Smooth muscle cell (in vitro differentiated cells): ENCODE data around the gene JOSD2. TPM values are rescaled to one million over a fixed set of nuclear protein-coding genes. Genes with fewer than 3 reads are reported as not detected.

Experiments used
- DNase-seq: peaks from one replicate; lab custom pipeline; 2025; ENCODE audit not compliant: unreplicated experiment; lab: John Stamatoyannopoulos, UW
- H2AFZ ChIP-seq: fragments of 200-600 bp; sonication (generic); 2 replicates; pipeline ENCODE4 v1.6.0; 2016; ENCODE audit warnings: antibody characterized with exemption, low read depth, mild to moderate bottlenecking
- H3F3A ChIP-seq: fragments of 200-600 bp; sonication (generic); 2 replicates; pipeline ENCODE4 v1.6.0; 2017; ENCODE audit warnings: antibody characterized with exemption, low read depth
- H3K27ac ChIP-seq: fragments of 200-600 bp; sonication (generic); 2 replicates; pipeline ENCODE4 v1.5.1; 2016; ENCODE audit warnings: low read depth, mild to moderate bottlenecking
- H3K27me3 ChIP-seq: fragments of 200-600 bp; sonication (generic); 2 replicates; pipeline ENCODE4 v1.6.1; 2016; ENCODE audit warnings: low read depth, mild to moderate bottlenecking
- H3K36me3 ChIP-seq: fragments of 200-600 bp; sonication (generic); 2 replicates; pipeline ENCODE4 v1.5.1; 2016; ENCODE audit warnings: low read depth
- H3K4me1 ChIP-seq: fragments of 200-600 bp; sonication (generic); 2 replicates; pipeline ENCODE4 v1.5.1; 2016; ENCODE audit warnings: low read depth
- H3K4me2 ChIP-seq: fragments of 200-600 bp; sonication (generic); 2 replicates; pipeline ENCODE4 v1.6.0; 2016; ENCODE audit warnings: mild to moderate bottlenecking
- H3K4me3 ChIP-seq: fragments of 200-600 bp; sonication (generic); 2 replicates; pipeline ENCODE4 v1.5.1; 2016; ENCODE audit warnings: mild to moderate bottlenecking
- H3K79me2 ChIP-seq: fragments of 200-600 bp; sonication (generic); 2 replicates; pipeline ENCODE4 v1.6.0; 2016; ENCODE audit warnings: low read depth, mild to moderate bottlenecking
- H3K9ac ChIP-seq: fragments of 200-600 bp; sonication (generic); 2 replicates; pipeline ENCODE4 v1.6.0; 2016; ENCODE audit warnings: low read depth
- H3K9me3 ChIP-seq: fragments of 200-600 bp; sonication (generic); replicated peaks from 2 replicates; pipeline ENCODE4 v1.5.1; 2016; ENCODE audit warnings: low read depth
- H4K20me1 ChIP-seq: fragments of 200-600 bp; sonication (generic); 2 replicates; pipeline ENCODE4 v1.6.0; 2016; ENCODE audit warnings: low read depth
- CTCF ChIP-seq: fragments of 200-600 bp; sonication (generic); IDR thresholded peaks from 2 replicates; pipeline ENCODE4 v1.5.1; 2017; ENCODE audit warnings: borderline replicate concordance, mild to moderate bottlenecking, antibody characterized with exemption; ENCODE audit not compliant: insufficient read depth, poor library complexity, severe bottlenecking
- WGBS: methylation state at CpG from one replicate; pipeline ENCODE4 v1.1.7; 2016; ENCODE audit warnings: low lambda C conversion rate; 5-methylcytosine and 5-hydroxymethylcytosine counted together
- polyA plus RNA-seq: library from polyadenylated mRNA; unstranded; fragments of >200 nt; fragmentation: Nextera tagmentation; extraction: Ambion mirVana; gene quantifications from 2 replicates; pipeline ENCODE4 v1.2.1, GENCODE V29; 2016
- total RNA-seq: library from RNA; depleted of rRNA; stranded (reverse); fragments of >200 nt; gene quantifications from 2 replicates; pipeline ENCODE4 v1.2.3, GENCODE V29; 2014

JOSD2 gene
- total and polyA plus RNA-seq, 2 experiments from 2014 or later, result 17.1 to 77.6 TPM

- H3K4me1 ChIP-seq, result no peaks in the 10 kb centered on the region
- H2AFZ ChIP-seq, result no peak overlapping the region
- no peaks in the 10 kb centered on the region for H3K79me2 ChIP-seq
- no peak overlapping the region for H3K4me2 ChIP-seq
- no peak overlapping the region for H3K4me3 ChIP-seq
- H3K9ac ChIP-seq, result no peak overlapping the region
- H3K9me3 ChIP-seq, result no peaks in the 10 kb centered on the region
- TF ChIP-seq CTCF, result no peak
- no peak overlapping the region for H3K27ac ChIP-seq
- H3K36me3 ChIP-seq, result no peaks in the 10 kb centered on the region
- no peaks in the 10 kb centered on the region for H3F3A ChIP-seq
- 97% methylated on average over 40 of the region's 40 CpGs for WGBS
- no peaks in the 10 kb centered on the region for H3K27me3 ChIP-seq
- DNase-seq, result no peak
- H4K20me1 ChIP-seq, result no peaks in the 10 kb centered on the region
These were observed 8.1 kb upstream of the JOSD2 start for GRCh38 chr19:50519006-50519575.

- H3K27me3 ChIP-seq, result no peaks in the 10 kb centered on the region
- 94% methylated on average over 74 of the region's 87 CpGs for WGBS
- no peak overlapping the region for H2AFZ ChIP-seq
- H3K36me3 ChIP-seq, result no peaks in the 10 kb centered on the region
- H3K4me2 ChIP-seq, result no peak overlapping the region
- H3K4me1 ChIP-seq, result no peaks in the 10 kb centered on the region
- H3K9ac ChIP-seq, result no peak overlapping the region
- peak; percentile 11 for TF ChIP-seq CTCF
- no peak overlapping the region for H3K27ac ChIP-seq
- no peaks in the 10 kb centered on the region for H3K9me3 ChIP-seq
- no peak for DNase-seq
- H4K20me1 ChIP-seq, result no peaks in the 10 kb centered on the region
- H3K79me2 ChIP-seq, result no peaks in the 10 kb centered on the region
- H3K4me3 ChIP-seq, result no peak overlapping the region
- H3F3A ChIP-seq, result no peaks in the 10 kb centered on the region
These were observed 7.4 kb upstream of the JOSD2 start for GRCh38 chr19:50518091-50519005.

GRCh38 chr19:50517704-50518075 lies 6.7 kb upstream of the JOSD2 start:
- no peaks in the 10 kb centered on the region for H4K20me1 ChIP-seq
- H3K27me3 ChIP-seq, result no peaks in the 10 kb centered on the region
- no peaks in the 10 kb centered on the region for H3F3A ChIP-seq
- H3K36me3 ChIP-seq, result no peaks in the 10 kb centered on the region
- H3K4me3 ChIP-seq, result no peak overlapping the region
- H3K4me1 ChIP-seq, result no peaks in the 10 kb centered on the region
- no peaks in the 10 kb centered on the region for H3K9me3 ChIP-seq
- TF ChIP-seq CTCF, result no peak
- DNase-seq, result no peak
- no peaks in the 10 kb centered on the region for H3K79me2 ChIP-seq
- H3K27ac ChIP-seq, result no peak overlapping the region
- no peak overlapping the region for H2AFZ ChIP-seq
- H3K9ac ChIP-seq, result no peak overlapping the region
- WGBS, result 98% methylated on average over 36 of the region's 37 CpGs
- no peak overlapping the region for H3K4me2 ChIP-seq
